Activated T-helper 2 cell treated with anti-CD3 and anti-CD28 coated beads, Interferon-gamma antibody, Interleukin-2, Interleukin-4, amounts not matched to agents 10 μg/mL and 5 μg/mL and 100 μg/mL, durations not matched to agents 14 hours and 24 hours and 36 hours (primary cell): Measurements from ENCODE around the gene SPIB. TPM values are rescaled to one million over a fixed set of nuclear protein-coding genes. Genes with fewer than 3 reads are reported as not detected.
"Not testable (repeated sequence)": the region's sequence is repeated elsewhere in the genome, so short reads cannot be mapped to it uniquely, and the experiment has no call there.

Experiments used
- DNase-seq: peaks from one replicate; pipeline ENCODE4 v3.0.0; 2021; ENCODE audit warnings: low spot score
- H3K27ac Mint-ChIP-seq: one replicate; pipeline ENCODE4 v1.8.0; 2021; ENCODE audit warnings: mixed read lengths
- H3K27me3 Mint-ChIP-seq: one replicate; pipeline ENCODE4 v1.8.0; 2021; ENCODE audit warnings: low read depth, mixed read lengths
- H3K36me3 Mint-ChIP-seq: one replicate; pipeline ENCODE4 v1.8.0; 2021; ENCODE audit warnings: low read depth, mixed read lengths
- H3K4me1 Mint-ChIP-seq: one replicate; pipeline ENCODE4 v1.8.0; 2021; ENCODE audit warnings: low read depth, mixed read lengths
- H3K4me3 Mint-ChIP-seq: one replicate; pipeline ENCODE4 v1.8.0; 2021; ENCODE audit warnings: low read depth, mild to moderate bottlenecking, moderate library complexity, mixed read lengths
- H3K9me3 Mint-ChIP-seq: one replicate; pipeline ENCODE4 v1.8.0; 2021; ENCODE audit warnings: mixed read lengths
- intact Hi-C: fragments of 100-400 bp; cut with micrococcal nuclease; formaldehyde crosslinking; loops from one replicate; pipeline ENCODE4 v1.15.1; 2023
- total RNA-seq: library from RNA; stranded (reverse); gene quantifications from 2 replicates; pipeline ENCODE4 v1.2.3, GENCODE V29; 2022

SPIB gene
- total RNA-seq, 1 donor from 2014 or later: 0.66 TPM

DNA sequence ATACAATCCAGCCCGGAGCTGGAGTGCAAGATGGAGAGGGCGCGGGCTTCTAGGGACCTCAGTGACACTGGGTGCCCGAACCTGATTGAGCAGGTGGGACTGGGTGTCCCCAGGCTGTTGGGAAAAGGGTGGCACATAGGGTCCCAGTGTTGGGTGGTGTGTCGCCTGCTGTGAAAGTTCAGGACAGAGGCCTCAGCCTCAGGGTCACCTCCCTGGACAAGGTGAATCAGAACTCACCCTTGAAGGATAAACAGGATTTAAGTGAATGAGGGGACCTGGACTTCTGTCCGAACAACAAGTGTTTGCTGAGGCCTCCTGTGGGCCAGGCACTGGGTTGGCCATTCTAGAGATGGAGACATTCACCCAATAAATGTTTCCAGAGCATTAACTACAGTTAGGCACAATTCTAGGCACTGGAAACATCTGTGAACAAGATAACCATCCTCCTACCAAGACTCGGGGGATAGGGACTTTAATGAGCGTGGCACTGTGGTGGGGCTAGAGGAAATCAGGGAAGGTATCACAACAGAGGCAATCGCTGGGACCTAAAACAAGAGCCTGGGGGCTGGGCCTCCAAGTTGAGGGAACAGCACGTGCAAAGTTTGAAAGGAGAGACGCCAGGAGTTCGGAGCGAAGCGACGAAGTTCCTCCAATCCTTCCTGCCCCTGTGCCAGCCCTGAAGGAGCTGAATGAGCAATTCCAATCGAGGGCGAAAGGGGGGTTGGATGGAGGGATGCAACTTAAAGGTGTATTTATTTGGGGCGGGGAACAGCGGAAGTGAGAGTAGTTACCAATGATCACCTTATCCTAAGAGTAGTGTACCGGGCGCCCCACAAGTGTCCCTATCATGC, 35.5 kb upstream of the SPIB start:
- no peak for DNase-seq
- intact Hi-C loops: no loop called here

DNA sequence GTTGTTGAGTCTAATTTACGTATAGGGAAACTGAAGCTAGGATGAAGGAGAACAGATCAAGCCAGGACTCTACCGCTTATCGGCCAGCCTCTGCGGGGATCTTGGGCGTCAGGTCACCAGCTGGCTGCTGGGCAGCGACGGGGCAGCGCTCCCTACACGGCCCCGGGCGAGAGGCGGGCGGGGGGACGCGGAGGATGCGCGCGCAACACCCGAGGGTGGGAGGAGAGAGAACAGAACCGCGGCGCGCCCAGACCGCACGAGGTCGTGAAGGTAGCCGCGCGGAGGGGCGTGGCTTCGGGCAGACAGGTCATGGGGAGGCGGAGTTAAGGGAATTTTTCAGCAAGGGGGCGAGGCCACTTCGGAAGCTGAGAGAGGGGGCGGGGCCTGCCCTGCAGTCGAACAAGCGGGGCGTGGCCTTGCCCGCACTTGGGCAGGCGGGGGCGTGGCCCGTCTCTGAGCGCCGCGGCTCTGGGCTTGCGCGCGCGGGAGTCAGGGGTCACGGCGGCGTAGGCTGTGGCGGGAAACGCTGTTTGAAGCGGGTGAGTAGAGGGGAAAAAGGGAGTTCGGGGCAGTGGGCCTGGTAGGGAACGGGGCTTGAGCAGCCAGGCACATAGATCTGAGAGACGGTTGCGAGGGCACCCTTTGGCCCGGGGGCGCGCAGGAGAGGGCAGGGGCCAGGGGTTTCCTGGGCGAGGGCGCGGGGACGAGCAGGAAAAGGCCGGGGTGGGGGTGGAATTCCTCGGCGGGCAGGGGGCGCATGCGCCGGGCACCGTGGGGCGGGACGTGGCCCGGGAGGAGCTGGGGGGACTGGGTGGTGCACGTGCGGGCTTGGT, 34.7 kb upstream of the SPIB start, which contains the start of gene POLD1:
Gene POLD1, plus strand, starts transcription at position 496 of the 833 bp plus-strand sequence. CDS start 14,505 bp downstream, outside the sequence.
- H3K4me3 Mint-ChIP-seq: peak within 1 kb of the TSS; percentile 99
- H3K27ac Mint-ChIP-seq: peak within 1 kb of the TSS; percentile 96
- DNase-seq: peak; percentile 99
- peaks cover 51% of the 10 kb centered on the region for H3K36me3 Mint-ChIP-seq
- H3K27me3 Mint-ChIP-seq: no peaks in the 10 kb centered on the region
- peaks cover 28% of the 10 kb centered on the region for H3K4me1 Mint-ChIP-seq
- H3K9me3 Mint-ChIP-seq: no peaks in the 10 kb centered on the region
- intact Hi-C loops: loop anchor here (1.0 to 2.0 kb wide), 3 partner anchors 8 to 127 kb away; partner anchors contain the start of genes JOSD2 and NR1H2

More for the DNA sequence above, 35.5 kb upstream of the SPIB start:
- Mint-ChIP-seq H3K27ac (peak overlapping the region; percentile 96), H3K9me3 (no peaks in the 10 kb centered on the region), H3K4me3 (peak overlapping the region; percentile 99), H3K27me3 (no peaks in the 10 kb centered on the region), H3K4me1 (peaks cover 28% of the 10 kb centered on the region), H3K36me3 (peaks cover 53% of the 10 kb centered on the region)

DNA sequence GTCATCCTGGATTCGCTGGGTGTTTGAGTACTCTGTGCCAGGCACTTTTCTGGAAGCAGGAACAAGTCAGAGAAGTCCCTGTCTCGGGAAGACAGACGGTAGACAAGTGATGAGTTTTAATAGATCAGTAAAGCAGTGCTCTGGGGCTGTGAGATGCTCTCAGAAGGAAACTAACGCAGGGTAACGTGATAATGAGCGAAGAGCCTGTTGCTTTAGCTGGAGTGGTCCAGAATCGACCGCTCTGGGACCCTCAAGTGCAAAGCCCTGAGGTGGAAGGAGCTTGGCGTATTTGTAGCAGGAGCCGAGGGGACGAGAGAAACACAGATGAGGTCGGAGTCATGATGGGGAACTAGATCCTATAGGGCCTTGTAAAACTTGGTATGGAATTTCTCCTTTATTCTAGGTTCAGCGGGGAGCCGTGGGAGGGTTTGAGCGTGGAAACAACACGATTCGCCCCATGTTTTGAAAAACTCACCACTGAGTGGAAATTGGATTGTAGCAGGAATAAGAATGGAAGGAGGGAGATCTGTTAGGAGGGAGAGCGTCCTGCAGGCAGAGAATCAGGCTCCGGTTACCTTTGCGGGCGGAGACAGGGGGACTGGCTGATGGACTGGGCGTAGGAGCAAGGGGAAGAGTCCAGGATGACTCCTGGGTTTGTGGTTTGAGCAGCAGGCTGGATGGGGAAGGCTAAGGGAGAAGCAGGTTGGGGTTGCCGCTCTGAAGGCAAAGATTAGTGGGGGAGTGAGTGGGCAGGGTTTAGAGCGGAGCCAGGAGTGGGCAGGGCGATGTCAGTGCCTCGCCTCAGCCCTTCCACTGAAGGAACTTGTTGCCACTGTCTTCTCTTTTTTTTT, 33.8 kb upstream of the SPIB start:
- Mint-ChIP-seq H3K9me3 (no peaks in the 10 kb centered on the region), H3K36me3 (peaks cover 45% of the 10 kb centered on the region)

DNA sequence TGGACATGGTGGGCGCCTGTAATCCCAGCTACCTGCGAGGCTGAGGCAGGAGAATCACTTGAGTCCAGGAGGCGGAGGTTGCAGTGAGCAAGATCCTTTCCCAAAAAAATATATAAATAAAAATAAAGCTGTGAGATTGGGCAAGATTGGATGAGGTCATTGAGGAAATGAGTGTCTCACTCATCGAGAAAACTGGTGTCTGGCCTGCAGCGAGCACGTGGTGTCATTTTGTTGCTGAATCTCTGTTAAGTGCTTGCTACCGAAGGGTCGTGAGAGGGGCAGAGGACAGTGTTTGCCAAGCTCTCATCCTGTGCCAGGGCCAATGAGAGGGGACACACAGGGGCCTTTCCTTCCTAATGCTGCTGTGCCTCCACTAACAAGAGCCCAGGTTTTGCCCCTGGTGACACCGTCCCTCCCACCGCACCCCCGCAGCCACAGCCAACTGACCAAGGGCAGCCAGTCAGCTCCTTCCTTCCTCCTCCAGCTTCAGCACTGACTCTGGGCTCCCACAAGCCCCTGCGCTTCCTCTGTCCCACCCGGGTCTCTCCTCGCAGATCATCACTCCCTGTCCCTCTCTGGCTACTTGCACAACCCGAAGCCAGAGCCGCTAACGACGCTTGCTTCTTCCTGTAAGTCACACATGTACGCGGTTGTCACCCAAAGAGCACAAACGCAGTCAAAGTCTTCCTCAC, 31.4 kb upstream of the SPIB start:
- peaks cover 27% of the 10 kb centered on the region for H3K4me1 Mint-ChIP-seq
- intact Hi-C loops: no loop called here
- H3K27ac Mint-ChIP-seq: no peak overlapping the region
- peaks cover 54% of the 10 kb centered on the region for H3K36me3 Mint-ChIP-seq
- no peaks in the 10 kb centered on the region for H3K27me3 Mint-ChIP-seq
- no peaks in the 10 kb centered on the region for H3K9me3 Mint-ChIP-seq
- DNase-seq: no peak
- peak overlapping the region; percentile 38 for H3K4me3 Mint-ChIP-seq

More for the DNA sequence above, 33.8 kb upstream of the SPIB start:
- H3K4me1 Mint-ChIP-seq: peaks cover 27% of the 10 kb centered on the region
- no peaks in the 10 kb centered on the region for H3K27me3 Mint-ChIP-seq
- peak overlapping the region; percentile 96 for H3K27ac Mint-ChIP-seq
- peak overlapping the region; percentile 99 for H3K4me3 Mint-ChIP-seq
- intact Hi-C loops: loop anchor here (1.0 to 2.0 kb wide), 3 partner anchors 9 to 126 kb away; partner anchors contain the start of genes JOSD2 and NR1H2
- no peak for DNase-seq

DNA sequence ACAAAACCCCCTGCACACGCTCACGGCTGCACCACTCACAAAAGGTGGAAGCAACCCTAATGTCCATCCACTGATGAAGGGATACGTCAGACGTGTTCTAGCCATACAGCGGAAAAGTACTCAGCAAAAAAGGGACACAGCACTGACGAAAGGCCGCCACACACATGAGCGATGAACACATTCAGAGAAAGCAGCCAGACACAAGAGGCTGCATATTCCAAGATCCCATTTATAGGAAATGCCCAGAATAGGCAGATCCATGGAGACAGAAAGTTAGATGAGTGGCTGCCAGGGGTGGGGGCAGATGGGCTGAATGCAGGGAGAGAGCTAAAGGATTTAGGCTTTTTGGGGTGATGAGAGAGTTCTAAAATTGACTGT, 30.9 kb upstream of the SPIB start:
- peaks cover 27% of the 10 kb centered on the region for H3K4me1 Mint-ChIP-seq
- no peaks in the 10 kb centered on the region for H3K9me3 Mint-ChIP-seq
- no peak for DNase-seq
- peak overlapping the region; percentile 38 for H3K4me3 Mint-ChIP-seq
- H3K27me3 Mint-ChIP-seq: no peaks in the 10 kb centered on the region
- H3K36me3 Mint-ChIP-seq: peaks cover 58% of the 10 kb centered on the region
- no peak overlapping the region for H3K27ac Mint-ChIP-seq
- intact Hi-C loops: no loop called here

DNA sequence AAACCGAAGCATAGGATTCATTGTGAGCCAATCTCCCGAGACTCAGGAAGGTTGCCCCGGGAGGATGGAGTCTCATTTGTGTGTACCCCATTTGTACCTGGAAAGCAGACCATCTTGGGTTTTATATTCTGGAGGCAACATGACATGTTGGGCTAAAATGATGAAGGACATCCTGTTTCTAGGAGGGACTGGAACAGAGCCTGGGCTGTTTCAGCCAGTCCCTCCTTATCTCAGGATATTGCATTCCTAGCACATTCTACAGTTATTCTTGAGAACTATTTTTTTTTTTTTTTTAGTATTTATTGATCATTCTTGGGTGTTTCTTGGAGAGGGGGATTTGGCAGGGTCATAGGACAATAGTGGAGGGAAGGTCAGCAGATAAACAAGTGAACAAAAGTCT, 28.4 kb upstream of the SPIB start:
- DNase-seq, H3K4me3 Mint-ChIP-seq, H3K27ac Mint-ChIP-seq, H3K27me3 Mint-ChIP-seq, H3K9me3 Mint-ChIP-seq, intact Hi-C loops, H3K4me1 Mint-ChIP-seq: not testable (repeated sequence)
- peaks cover 58% of the 10 kb centered on the region for H3K36me3 Mint-ChIP-seq

DNA sequence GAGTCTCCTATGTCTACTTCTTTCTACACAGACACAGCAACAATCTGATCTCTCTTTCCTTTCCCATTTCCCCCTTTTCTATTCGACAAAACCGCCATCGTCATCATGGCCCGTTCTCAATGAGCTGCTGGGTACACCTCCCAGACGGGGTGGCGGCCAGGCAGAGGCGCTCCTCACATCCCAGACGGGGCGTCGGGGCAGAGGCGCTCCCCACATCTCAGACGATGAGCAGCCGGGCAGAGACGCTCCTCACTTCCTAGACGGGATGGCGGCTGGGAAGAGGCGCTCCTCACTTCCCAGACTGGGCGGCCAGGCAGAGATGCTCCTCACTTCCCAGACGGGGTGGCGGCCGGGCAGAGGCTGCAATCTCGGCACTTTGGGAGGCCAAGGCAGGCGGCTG, 27.8 kb upstream of the SPIB start:
- DNase-seq, H3K9me3 Mint-ChIP-seq, H3K4me1 Mint-ChIP-seq, H3K27me3 Mint-ChIP-seq, intact Hi-C loops, H3K27ac Mint-ChIP-seq, H3K4me3 Mint-ChIP-seq: not testable (repeated sequence)
- peaks cover 61% of the 10 kb centered on the region for H3K36me3 Mint-ChIP-seq

DNA sequence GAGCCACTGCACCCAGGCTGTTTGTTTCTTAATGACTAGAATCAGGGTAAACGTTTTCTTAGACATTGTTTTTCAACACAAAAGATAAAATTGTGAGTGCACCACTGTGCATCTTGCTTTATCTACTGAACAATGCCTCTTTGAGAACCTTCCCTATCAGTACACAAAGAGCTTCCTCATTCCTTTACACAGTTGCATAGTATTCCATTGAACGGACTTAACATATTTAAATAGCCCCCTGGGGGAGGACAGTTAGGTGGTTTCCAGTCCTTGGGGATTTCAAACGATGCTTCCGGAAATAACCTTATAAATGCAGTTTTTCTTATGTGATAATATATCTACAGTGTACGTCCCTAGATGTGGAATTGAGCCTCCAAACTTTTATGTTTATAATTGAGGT, 26.0 kb upstream of the SPIB start:
- DNase-seq: no peak
- intact Hi-C loops: no loop called here
- Mint-ChIP-seq H3K27ac (no peak overlapping the region), H3K36me3 (peaks cover 57% of the 10 kb centered on the region), H3K4me1 (peaks cover 2% of the 10 kb centered on the region), H3K4me3 (no peak overlapping the region), H3K9me3 (no peaks in the 10 kb centered on the region), H3K27me3 (no peaks in the 10 kb centered on the region)

DNA sequence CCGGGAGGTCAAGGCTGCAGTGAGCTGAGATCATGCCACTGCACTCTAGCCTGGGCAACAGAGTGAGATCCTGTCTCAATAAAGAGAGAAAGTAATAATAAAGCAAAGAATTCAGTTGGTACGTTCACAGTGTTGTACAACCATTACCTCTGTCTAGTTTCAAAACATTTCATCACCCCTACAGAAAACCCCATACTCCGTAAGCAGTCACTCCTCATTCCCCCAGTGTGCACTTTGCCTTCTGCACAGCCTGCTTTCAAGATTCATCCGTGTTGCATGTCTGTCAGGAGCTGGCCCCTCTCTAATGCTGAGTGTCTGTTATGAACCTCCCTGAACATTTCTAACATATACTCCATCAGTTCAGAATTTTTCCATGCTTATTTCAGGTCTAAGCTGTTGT, 25.1 kb upstream of the SPIB start:
- no peaks in the 10 kb centered on the region for H3K27me3 Mint-ChIP-seq
- H3K4me1 Mint-ChIP-seq: no peaks in the 10 kb centered on the region
- H3K36me3 Mint-ChIP-seq: peaks cover 54% of the 10 kb centered on the region
- H3K27ac Mint-ChIP-seq: no peak overlapping the region
- no peak overlapping the region for H3K4me3 Mint-ChIP-seq
- intact Hi-C loops: no loop called here
- no peak for DNase-seq
- H3K9me3 Mint-ChIP-seq: no peaks in the 10 kb centered on the region

DNA sequence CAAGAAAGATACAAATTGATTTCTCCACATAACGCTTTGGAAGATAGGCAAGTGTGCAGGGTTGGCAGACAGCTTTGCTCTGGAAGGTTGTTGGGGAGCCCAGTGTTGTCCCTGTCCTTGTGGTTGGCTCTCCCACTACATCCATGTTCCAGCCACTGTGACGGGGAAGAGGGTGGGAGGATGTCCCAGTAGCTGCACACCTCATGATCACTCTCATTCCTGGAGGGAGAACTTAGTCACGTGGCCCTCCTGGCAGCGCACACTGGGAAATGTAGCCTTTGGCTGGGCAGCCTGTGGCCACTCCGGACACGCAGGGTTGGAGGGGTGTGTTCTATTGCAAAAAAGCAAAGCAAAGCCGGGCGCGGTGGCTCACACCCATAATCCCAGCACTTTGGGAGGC, 24.7 kb upstream of the SPIB start:
- Mint-ChIP-seq H3K4me3 (no peak overlapping the region), H3K36me3 (peaks cover 54% of the 10 kb centered on the region)
- intact Hi-C loops: no loop called here

DNA sequence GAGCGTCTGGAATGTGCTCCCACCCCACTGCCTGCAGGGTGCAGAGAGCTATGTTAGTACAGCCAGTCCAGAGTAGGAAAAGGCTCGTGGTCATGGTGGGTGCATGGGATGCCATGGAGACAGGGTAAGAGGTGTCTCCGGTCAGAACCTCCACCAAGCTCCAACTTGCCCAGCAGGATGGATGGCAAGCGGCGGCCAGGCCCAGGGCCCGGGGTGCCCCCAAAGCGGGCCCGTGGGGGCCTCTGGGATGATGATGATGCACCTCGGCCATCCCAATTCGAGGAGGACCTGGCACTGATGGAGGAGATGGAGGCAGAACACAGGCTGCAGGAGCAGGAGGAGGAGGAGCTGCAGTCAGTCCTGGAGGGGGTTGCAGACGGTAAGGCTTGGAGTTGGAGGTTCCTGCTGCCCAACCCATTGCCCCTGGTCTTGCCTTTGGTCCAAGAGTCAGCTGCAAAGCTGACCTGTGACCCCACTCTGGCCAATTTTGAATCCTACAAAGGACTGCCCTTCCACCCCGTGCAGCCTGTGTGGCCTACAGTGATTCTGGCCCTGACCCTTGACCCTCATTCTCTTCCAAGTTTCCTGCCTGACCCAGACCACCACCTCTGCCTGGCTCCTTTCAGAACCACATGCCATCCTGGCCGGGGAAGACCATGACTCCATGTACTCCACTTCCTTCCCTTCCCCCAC, 19.9 kb upstream of the SPIB start:
- H3K36me3 Mint-ChIP-seq: peaks cover 34% of the 10 kb centered on the region
- H3K27ac Mint-ChIP-seq: no peak overlapping the region
- H3K4me3 Mint-ChIP-seq: no peak overlapping the region

More for the DNA sequence above, 24.7 kb upstream of the SPIB start:
- H3K4me1 Mint-ChIP-seq: no peaks in the 10 kb centered on the region
- H3K9me3 Mint-ChIP-seq: no peaks in the 10 kb centered on the region
- H3K27me3 Mint-ChIP-seq: no peaks in the 10 kb centered on the region
- no peak for DNase-seq
- no peak overlapping the region for H3K27ac Mint-ChIP-seq

More for the DNA sequence above, 19.9 kb upstream of the SPIB start:
- intact Hi-C loops: no loop called here
- Mint-ChIP-seq H3K27me3 (no peaks in the 10 kb centered on the region), H3K4me1 (no peaks in the 10 kb centered on the region), H3K9me3 (no peaks in the 10 kb centered on the region)
- no peak for DNase-seq
